Daoy (cell line): Measurements from ENCODE around the gene OSTM1. TPM values are rescaled to one million over a fixed set of nuclear protein-coding genes. Genes with fewer than 3 reads are reported as not detected.

Experiments used
- DNase-seq: peaks from one replicate; pipeline ENCODE4 v3.0.0-alpha.2; 2015; ENCODE audit warnings: low read depth
- total RNA-seq: library from RNA; depleted of rRNA; stranded (reverse); fragments of >200 nt; shearing (Covaris generic); gene quantifications from 2 replicates; pipeline ENCODE4 v1.2.3, GENCODE V29; 2014

OSTM1 gene
- total RNA-seq, 1 experiment from 2014 or later, result 29.5 TPM

DNA sequence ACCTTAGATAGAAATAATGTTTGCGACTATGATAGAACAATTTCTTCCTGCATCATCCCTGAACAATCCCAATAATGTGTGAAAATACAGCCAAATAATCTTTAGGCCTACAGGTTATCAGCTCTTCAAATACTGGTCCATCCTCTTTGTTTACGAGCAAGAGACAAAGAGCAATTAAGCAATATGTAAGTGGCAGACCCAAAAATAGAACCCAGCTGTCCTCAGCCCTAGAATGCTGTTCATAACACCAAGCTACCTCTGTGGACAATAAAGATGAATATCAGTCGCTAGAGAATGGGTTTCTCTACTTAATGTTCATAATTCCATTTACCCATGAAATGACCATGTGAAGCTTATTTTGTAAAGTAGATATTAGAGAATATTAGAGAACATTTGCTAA, 28.4 kb upstream of the OSTM1 start:
- DNase-seq, result no peak

DNA sequence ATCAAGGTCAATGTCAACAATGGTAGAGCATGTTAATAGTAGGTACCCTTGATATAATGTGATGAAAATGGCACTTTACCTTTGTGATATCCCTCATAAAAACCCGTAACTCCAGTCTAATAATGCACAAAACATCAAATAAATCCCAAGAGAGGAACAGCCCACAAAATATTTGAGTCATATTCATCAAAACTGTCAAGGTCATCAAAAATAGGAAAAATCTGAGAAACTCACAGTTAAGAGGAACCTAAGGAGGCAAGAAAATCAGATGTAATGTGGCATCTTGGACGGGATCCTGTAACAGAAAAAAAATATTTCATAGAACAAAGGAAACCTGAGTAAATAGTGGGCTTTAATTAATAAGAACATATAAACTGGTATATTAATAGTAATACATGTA, 25.5 kb upstream of the OSTM1 start:
- DNase-seq, result no peak

DNA sequence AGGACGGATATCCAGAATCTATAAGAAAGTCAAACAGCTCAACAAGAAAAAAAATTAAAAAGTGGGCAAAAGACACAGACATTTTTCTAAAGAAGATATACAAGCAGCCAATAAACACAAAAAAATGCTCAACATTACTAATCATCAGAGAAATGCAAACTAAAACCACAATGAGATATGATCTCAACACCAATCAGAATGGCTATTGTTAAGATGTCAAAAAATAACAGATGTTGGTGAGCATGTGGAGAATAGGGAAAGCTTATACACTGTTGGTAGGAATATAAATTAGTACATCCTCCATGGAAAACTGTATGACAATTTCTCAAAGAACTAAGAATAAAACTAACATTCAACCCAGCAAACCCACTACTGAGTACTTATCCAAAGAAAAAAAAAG, 23.3 kb upstream of the OSTM1 start:
- DNase-seq, result no peak

DNA sequence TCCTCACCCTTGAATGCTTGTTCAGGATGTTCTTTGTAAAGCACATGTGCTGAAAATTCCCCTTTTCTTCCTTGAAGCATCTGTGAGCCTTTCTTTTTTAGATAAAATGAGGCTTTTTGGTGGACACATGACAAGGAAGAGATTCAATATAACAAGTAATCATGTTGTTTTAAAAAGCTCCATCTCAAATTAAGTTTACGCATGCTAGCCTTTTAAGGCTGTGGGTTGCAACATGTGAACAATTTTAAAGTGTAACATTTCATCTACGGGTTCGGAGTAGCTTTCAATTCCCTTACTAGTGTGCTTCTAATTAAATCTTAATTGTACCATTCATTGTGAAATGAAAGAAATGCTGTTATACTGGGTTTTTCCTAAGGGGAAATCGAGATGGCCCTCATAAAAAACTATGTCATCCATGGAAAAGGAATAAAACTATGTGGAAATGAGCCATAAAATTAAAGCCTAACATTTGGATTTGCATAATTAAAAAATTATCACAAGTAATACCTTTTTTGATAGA, 19.3 kb upstream of the OSTM1 start:
- DNase-seq, result no peak

DNA sequence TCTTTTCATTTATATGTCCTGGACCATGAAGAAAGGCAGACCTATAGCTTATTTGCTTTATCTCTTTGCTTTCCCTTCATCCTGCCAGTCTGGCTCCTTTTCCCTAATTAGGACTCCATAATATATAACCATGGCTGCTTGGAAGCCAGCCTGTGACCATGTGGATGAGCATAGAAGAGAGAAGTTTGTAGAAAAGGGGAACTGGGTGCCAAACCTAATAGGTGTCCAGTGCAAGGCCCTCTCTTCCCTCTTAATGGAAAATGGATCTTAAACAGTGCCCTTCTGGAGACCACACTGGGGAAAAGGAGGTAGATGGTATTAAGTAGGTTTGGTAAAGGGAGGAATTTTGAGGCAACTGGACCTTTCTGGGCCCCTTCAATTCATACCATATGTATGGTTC, 16.7 kb upstream of the OSTM1 start:
- DNase-seq, result no peak

DNA sequence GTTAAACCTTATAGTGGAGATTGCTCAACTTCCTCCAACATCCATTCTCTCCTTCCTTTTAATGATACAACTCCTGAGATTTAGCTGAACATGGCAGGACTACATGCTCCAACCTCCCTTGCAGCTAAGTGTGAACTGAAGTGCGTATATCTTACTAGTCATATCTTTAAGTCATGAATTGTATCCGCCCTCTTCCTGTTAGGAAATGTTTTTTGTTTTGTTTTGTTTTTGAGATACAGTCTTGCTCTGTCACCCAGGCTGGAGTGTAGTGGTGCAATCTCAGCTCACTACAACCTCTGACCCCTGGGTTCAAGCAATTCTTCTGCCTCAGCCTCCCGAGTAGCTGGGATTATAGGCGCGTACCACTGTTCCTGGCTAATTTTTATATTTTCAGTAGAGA, 8.8 kb upstream of the OSTM1 start:
- no peak for DNase-seq

DNA sequence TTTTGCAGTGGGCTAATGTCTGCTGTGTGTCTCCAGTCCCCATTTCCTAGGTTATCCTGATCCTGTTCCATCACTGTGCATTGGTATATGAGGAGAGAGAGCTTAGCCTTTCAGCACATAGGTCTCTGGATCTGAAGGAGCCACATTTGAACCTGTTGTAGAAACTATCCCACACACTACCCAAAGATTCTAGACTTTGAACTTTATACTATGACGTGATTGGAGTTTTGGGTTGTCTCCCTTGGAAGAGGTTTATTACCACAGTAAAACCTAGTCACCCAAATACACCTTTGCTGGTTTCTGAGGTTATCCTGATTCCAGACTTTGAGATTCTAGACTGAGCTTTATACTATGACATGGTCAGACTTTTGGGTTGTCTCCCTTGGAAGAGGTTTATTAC, 8.0 kb upstream of the OSTM1 start:
- no peak for DNase-seq

DNA sequence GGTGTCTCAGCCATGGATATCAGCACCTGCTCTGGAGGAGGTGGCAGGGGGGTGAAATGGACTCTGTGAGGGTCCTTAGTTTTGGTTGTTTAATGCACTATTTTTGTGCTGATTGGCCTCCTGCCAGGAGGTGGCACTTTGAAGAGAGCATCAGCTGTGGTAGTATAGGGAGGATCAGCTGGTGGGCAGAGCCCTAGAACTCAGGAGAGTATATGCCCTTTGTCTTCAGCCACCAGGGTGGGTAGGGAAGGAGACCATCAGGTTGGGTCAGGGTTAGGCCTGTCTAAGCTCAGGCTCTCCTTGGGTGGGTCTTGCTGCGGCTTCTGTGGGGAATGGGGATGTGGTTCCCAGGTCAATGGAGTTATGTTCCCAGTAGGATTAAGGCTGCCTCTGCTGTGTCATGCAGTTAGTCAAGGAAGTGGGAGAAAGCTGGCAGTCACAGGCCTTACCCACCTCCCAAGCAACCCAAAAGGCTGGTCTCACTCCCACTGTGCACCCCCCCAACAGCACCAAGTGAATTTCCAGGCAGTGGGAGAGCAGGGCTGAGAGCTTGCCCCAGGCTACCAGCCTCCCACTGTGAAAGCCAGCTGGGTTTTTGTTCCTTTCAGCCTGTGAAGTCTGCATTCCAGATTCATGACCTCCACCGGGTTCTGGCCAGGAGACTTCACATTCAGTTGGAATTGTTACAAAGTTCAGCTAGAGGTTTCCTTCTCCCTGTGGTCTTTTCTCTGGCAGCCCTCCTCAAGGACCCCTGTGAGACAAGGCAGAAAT, 5.7 kb upstream of the OSTM1 start:
- DNase-seq, result peak; percentile 90

DNA sequence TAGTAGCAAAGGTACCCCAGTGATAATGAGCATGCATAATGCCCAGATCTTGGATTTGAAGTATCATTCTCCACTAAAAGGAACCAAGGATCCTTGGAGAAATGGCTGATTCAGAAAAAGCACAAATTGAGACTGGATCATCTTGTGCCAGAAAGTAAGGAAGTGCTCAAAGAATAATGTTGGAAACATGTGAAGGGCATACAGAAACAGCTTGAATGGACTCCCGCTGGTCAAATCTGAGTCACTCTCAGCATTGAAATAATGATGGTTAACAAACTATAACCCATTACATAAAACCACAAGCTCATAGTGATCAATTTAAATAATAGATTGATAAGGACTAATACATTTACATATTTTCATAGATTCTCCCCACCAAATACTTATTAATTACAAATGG, 3.6 kb upstream of the OSTM1 start:
- DNase-seq, result no peak

DNA sequence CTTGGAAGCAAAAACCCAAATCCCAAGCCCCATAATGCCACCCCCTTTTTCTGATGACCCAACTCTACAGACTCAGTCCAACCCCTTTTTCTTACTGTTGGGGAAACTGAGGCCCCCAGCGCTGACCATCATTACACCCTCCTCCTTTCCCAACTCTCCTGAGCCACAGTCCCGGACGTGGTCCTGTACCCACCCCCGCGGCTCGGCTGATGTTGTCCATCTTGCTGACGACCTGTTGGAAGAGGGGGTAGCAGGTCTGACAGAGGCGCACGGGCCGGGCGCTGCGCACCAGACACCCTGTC, 533 bp downstream of the OSTM1 start:
- peak; percentile 42 for DNase-seq

DNA sequence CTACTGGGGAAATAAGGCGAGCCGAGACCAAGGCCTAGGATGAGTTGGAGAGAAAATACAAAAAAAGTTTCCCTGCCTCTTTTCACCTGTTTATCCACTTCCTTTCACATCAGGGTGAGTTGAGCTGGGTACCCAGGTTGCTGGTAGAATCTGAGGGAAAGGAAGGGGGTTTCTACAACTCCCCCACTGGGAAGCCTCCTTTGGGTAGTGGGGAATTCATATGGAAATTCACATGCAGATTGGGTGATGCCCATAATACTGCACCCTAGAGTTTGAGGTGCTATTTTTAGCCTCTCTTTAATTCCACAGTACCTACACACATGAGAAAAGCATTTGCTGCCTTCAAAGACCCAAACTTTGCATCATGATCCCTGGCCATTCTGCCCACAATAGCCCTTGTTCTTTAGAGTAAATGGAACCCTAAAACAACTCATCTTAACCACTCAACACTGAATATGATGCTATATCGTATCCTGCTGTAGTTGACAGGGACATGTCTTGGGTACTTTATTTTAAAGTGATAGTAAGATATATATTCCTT, 2.7 kb downstream of the OSTM1 start:
- DNase-seq, result no peak

DNA sequence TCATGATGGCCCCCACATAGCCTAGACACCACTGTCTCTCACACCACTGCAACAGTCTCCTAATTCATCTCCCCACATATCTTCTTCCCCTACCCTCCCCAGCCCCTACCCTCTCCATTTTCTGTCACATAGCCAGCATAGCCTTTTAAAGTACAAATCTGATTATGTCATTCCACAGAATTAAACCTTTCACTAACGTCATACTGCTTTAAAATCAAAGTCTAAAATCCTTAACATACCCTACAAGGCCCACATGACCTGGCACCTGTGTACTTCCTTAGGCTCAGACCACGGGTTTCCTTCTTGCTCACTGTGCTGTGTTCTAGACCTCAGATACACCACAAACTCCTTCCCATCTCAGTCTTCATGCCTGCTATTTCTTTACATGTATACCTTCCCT, 5.9 kb downstream of the OSTM1 start:
- DNase-seq, result no peak

DNA sequence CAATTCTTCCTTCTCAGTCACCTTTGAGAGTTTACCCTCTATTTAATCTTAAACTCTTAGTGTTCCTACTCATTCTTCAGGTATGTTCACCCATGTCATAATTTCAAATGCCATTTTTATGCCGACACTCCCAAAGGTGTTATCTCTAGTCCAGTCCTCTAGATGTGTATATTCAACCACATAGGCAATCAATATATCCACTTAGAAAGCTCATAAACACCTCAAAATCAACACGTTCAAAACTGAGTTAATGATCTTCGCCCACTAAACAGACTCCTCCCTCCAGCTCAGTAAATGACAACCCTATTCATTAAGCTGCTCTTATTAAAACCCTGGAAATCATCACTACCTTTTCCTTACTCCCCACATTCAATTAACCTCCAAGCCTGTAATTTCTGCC, 6.4 kb downstream of the OSTM1 start:
- DNase-seq, result no peak

DNA sequence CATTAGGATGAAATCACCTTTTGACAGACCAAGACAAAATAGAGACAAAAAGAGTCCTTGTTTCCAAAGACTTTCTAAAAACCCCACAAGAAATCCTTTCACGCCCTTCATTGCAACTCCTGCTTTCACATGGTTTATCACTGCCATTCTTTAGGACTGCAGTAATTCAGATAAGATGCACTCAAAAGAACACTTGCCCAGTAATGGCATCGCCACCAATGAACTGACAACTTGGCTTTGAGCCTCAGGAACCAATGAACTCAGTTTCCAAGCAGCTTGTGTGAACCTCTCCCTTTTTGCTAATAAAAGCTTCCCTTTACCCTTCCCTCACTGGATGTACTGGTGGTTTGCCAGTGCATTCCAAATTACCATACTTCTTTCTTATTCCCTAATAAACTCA, 21.8 kb downstream of the OSTM1 start:
- DNase-seq, result no peak

DNA sequence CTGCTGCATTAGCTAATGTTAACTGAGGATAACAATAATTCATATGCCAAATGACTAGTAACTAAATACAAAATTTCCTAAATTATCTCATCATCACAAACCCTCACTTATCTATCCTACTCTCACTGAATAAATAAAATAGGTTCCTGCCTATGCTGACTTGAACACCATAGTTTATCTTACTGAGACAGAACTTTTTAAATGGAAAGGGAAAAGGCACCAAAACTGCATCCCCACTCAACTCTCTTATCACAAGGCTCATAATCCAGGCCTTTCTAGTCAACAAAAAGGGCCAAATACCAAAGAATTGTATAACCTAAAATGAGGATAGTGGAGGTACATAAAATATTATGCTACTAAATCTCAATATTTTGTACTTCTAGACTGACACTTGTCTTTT, 23.1 kb downstream of the OSTM1 start:
- no peak for DNase-seq

DNA sequence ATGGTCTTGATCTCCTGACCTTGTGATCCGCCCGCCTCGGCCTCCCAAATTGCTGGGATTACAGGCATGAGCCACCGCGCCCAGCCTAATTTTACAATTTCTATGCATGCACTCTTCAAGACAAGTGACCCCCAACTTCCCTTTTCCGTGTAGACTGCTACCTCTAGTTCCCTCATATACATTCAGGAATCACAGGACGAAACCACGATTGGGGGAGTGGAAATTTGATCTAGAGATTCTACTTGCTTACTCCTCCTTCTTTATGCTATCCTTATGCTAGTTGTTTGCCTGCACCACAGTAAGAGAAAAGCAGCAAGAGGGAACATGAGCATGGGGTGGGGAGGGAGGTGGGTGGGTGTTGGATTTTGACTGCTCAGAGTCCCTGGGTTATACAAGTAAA, 34.9 kb downstream of the OSTM1 start:
- DNase-seq, result no peak

DNA sequence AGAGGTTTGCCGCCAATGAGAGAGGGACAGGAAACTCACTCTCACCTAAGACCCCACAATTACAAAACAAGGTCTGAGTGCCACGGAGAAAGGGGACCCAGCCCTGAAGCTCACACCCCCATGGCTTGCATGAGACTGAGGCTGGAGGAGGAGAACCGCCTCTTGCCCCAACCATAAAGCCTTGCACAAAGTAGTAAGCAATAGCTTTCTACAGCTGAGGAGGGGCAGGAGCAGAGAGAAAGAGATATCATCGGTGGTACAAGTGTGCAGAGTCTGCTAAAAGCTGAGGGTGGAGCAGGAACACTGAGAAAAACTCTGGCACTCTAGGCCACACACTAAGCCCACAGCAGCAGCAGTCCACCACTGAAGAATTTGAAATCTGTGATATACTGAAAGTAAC, 37.7 kb downstream of the OSTM1 start:
- no peak for DNase-seq

DNA sequence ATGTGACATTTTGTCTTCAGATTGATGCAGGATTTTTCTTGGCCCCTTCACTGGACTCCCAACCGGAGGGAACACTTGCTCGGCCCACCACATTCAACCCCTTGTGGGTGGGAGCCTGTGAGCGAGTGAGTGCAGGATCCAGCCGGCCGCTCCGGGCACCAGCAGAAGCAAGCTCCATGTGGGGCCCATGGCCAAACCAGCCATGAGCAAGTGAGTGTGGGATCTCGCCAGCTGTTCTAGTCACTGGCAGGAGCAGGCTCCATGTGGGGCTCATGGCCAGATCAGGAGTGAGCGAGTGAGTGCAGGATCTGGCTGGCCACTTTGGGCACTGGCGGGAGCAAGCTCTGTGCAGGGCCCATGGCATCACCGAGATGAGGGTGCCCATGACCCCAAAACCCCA, 42.6 kb downstream of the OSTM1 start:
- no peak for DNase-seq

DNA sequence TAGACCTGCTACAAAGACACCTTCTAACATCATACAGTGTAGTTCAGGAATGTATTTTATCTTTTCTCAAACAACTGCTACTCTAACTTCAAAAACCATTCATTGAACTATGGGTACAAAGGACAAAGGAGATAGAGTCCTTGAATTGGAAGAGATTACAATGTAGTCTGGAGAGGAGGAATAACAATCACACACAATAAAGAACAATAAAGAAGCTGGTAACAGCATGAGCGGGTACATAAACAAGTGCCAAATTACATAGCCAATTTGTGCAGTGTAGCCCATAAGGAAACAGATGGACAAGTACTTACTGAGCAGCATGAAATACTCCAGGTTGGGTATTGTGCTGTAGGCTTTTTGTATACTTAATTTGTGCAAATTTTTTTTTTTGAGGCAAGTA, 44.3 kb downstream of the OSTM1 start:
- DNase-seq, result no peak

DNA sequence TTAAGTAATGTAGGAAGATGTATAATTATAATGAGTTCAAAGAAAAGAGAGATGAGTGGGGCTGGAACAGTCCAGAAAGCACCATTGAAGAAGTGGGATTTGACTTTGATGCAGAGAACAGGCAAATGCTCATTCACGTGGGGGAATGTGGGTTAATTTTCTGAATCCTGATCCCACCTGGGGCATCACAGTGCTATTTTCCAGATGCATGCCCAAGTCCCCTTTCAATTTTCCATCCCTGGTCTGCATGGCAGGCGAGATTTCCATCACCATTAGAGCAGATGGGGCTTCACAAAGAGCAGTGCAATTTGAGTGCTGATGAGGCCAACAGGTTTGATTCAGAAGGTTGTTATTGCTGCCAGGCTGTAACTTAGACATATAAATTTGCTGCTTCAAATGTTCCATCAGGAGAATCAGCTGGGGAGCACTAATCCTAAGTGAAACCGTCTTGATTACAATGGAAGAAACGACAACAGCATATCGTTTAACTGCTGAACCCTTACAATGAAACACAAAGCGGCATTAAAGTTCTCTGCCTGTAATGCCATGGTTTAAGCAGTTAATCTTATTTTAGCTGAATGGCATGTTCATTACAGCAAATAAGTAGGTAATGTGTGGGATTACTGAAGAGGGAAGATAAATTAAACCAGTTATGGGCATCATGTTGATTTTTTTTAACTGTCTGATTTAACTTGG, 45.2 kb downstream of the OSTM1 start:
- DNase-seq, result no peak

DNA sequence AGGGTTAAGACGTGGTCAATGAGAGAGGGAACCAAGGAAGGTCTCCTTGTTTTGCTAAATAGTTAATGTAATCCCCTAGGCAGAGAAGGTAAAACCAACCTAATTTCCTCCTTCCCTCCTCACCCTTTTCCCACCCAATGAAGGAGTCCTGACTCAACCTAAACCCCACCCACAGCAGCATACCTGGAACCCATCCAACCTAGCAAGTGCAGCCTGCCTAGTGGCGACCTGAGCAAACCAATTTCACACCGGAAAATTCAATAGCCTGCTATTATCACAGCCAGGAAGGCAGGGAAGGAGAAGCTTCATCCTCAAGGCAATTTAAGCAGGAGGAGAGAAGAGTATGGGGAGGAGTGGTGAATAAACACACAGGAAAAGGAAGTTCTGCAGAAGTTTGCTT, 46.9 kb downstream of the OSTM1 start:
- DNase-seq, result peak; percentile 33

DNA sequence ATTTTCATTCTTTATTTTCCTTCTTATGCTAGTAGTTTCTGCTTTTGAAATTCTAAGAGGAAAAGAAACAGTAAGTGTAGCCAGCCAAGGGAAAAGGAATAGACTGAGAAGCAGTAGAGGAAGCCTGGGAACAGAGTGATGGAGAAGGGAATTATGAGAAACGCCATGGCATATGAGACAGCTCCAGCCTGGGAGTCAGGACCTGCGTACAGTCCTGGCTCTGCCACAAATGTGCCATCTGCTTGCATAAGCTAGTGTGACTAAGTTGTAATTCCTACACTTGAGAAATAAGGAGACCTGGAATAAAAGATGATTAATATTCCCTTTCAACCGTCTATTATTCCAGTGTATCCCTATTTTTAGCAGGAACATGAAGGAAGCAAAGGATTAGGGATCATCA, 47.5 kb downstream of the OSTM1 start:
- DNase-seq, result no peak

DNA sequence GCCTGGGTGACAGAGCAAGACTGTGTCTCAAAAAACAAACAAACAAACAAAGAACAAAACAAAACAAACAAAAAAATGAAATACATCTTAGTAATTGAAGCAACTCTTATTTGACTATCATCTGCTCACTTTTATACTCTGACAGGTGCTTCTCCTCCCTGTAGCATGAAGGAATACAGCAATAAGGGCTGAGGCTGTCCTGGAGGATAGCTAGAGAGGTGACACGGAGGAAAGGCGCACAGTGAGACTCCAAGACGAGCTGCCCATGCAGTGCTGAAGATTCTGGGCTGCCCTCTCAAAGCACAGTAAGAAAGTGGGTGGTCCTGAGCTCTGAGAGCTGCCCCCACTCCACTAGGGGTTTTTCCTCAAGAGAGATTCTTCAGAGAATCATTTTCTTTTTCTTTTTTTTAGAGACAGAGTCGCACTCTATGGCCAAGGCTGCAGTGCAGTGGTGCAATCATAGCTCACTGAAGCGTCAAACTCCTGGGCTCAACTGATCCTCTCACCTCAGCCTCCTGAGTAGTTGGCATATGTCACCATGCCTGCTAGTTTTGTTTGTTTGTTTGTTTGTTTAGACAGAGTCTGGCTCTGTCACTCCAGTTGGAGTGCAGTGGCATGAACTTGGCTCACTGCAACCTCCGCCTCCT, 50.0 kb downstream of the OSTM1 start:
- DNase-seq, result no peak
